HG03025 (cell line): ENCODE data around the gene PIM3.
"Not testable (repeated sequence)": the region's sequence is repeated elsewhere in the genome, so short reads cannot be mapped to it uniquely, and the experiment has no call there.

Experiments used
- ATAC-seq: cut with Tn5 transposase; IDR thresholded peaks from one replicate; pipeline ENCODE4 v1.9.1; 2021; ENCODE audit warnings: mild to moderate bottlenecking, moderate library complexity; ENCODE audit not compliant: unreplicated experiment, low FRiP score

The PIM3 gene

GRCh38 chr22:49941507-49942316 lies 18.9 kb upstream of the PIM3 start:
- ATAC-seq = no peak

- no peak for ATAC-seq
These were observed 17.8 kb upstream of the PIM3 start for GRCh38 chr22:49942565-49943404.

GRCh38 chr22:49943405-49943765 lies 17.2 kb upstream of the PIM3 start:
- no peak for ATAC-seq

- ATAC-seq = no peak
These were observed 16.7 kb upstream of the PIM3 start for GRCh38 chr22:49943771-49944398.

- ATAC-seq = no peak
These were observed 16.1 kb upstream of the PIM3 start for GRCh38 chr22:49944399-49944891.

- not testable (repeated sequence) for ATAC-seq
These were observed 15.4 kb upstream of the PIM3 start for GRCh38 chr22:49945042-49945794.

- ATAC-seq = no peak
These were observed 13.8 kb upstream of the PIM3 start for GRCh38 chr22:49946612-49947295.

GRCh38 chr22:49947296-49947622 lies 13.3 kb upstream of the PIM3 start:
- ATAC-seq = no peak

GRCh38 chr22:49948116-49948957 lies 12.2 kb upstream of the PIM3 start:
- no peak for ATAC-seq

GRCh38 chr22:49948958-49949913 lies 11.3 kb upstream of the PIM3 start:
- no peak for ATAC-seq

GRCh38 chr22:49949914-49950292 lies 10.7 kb upstream of the PIM3 start:
- ATAC-seq = no peak

GRCh38 chr22:49950396-49950994 lies 10.1 kb upstream of the PIM3 start:
- no peak for ATAC-seq

GRCh38 chr22:49951000-49951677 lies 9.4 kb upstream of the PIM3 start:
- no peak for ATAC-seq

GRCh38 chr22:49951678-49951985 lies 8.9 kb upstream of the PIM3 start:
- ATAC-seq = no peak

GRCh38 chr22:49951986-49952896 lies 8.3 kb upstream of the PIM3 start:
- ATAC-seq = no peak

GRCh38 chr22:49953027-49953679 lies 7.4 kb upstream of the PIM3 start:
- no peak for ATAC-seq
